Stimulated activated CD4-positive, alpha-beta T cell treated with anti-CD3 and anti-CD28 coated beads, Interleukin-1b, Interleukin-23, amount 100 ng/mL, for 24 hours (primary cell): ENCODE measurements around the gene CLEC14A.

Experiments
- DNase-seq, 4 experiments: peaks; one replicate each; pipeline ENCODE4 v3.0.0-alpha.2; 2020; ENCODE audit warnings: low read depth in 4 of 4, low spot score in 1 of 4

CLEC14A gene

DNA sequence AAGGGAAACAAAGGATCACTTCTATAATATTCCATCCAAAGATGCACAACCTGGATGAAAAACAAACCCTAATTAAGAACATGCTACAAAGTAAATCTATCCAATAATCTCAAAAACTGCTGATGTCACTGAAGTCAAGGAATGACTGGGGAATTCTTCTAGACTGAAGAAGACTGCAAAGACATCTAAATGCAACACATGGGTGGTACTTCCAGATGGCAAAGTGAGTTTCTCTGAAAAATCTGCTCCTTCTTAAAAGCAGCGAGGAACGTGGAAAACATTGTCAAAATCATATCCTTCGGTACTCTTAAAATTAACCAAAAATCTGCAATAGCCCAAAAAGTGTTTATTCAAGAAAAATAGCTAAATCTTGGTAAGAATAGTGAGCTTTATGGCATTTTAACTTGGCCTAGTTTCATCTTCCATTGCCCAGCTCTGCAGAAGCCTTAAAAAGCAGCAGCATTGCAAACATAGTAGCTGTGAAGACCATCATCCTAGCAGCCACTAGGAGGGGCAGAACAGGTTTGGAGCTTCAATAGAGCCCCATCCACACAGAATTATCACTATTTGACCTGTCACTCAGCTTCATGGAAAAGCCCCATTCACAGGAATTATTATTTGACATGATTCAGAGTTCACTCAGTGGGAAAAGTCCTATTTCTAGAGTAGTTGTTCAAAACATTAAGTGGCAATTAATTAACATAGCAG, 7.4 kb downstream of the CLEC14A start:
- no peak for DNase-seq

DNA sequence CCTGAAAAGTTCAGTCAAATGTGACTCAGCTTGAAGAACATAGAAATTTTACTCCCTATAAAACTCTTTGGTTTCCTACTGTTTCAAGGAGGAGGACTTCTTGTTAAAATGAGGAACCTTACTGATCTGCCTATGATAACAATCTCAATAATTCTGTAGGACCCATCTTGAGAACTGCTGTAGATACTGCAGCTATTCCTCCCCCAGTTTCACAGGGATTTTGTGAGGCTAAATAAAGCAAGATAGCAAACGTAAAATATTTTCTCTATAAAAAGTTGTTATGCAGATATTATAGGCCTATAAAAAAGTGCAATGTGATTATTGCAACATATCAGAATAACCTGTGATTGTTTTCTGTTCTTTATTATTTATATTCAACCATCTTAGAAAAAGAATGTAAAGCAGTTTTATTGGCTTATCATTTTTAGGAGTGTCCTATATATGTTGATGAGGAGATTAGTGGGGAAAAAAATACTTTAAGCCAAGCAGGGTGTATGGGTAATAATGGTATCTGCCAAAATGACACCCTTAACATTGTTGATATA, 12.1 kb downstream of the CLEC14A start:
- no peak for DNase-seq

DNA sequence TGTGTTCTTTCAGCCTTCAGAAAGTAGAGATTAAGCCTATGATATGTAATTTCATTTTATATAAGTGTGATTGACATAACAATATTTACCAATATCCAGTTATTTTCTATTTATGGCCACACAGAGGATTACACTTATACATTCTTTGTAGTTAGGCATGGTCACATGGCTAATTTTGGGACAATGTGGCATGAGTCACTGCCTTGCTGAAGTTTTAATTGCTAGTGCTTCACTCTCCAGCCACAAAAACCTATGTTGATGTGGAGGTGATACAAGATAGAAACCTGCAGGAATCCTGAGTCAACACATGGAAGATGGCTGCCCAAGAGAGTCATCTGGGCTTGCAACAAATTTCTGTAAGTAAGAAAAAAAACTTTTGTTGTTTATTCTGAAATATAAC, 17.0 kb downstream of the CLEC14A start:
- DNase-seq = no peak

DNA sequence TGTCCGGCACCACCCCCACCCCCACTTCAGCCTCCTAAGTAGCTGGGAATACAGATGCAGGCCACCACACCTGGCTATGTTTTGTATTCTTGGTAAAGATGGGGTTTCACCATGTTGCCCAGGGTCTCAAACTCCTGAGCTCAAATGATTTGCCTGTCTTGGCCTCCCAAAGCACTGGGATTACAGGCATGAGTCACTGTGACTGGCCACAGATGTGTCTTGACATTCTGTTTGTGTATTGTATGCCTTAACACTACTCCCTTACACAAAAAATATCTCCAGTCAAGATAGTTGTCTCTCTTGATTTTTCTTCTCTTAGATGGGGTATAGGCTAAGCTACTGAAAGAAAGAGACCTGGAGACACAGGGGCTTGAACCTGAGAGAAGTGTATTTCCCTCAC, 17.6 kb downstream of the CLEC14A start:
- DNase-seq = no peak

DNA sequence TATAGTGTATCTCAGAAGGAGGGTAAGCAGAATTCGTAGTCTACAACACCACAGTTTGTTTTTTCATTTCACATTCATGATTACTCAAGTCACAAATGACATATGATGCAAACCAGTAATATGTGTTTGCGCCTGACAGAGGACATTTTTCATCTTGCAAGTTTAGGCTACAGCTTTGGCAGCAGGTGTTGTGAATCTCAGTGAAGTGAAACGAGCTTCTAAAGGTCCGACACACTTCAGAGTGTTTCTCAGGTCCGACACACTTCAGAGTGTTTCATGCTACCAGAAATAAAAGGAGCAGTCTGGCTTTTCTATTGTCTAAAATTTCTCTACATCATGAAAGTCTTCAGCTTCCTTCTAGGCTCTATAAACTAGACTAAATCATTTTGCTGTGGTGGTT, 22.7 kb downstream of the CLEC14A start:
- no peak for DNase-seq

DNA sequence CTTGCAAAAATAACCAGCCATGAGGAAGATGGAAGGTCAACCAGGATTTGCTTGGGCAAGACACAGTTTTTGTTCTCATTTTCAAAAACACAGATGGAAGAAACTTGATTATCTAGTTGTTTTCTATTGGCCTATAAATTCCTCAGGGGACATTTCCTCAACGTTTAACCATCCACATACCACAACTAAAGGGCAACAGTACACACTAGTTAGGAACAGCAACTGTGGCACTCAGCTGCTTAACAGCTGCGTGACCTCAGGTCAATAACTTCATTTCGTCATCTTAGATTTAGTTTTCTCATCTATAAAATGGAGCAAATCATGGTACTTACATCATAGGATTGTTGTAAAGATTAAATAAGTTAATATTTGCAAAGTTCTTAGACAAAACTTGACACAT, 29.5 kb downstream of the CLEC14A start:
- DNase-seq = no peak

DNA sequence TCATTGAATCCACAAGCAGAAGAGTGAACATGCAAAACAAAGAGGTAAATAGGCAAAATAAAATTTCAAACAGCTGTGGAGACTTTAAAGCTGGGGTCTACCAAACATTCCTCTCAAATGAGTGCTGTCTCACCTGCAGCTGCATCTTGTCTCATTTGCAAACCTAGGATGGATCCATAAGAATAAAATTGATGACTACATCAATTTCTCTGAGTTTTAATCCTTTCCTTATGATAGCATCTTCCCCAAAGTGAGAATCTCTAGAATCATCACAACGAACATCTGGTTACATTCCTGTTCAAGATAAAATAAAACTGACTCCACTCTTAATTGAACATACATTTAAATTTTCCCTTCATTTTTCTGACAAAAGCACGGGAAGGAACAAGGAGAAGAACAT, 29.9 kb downstream of the CLEC14A start:
- DNase-seq = no peak

DNA sequence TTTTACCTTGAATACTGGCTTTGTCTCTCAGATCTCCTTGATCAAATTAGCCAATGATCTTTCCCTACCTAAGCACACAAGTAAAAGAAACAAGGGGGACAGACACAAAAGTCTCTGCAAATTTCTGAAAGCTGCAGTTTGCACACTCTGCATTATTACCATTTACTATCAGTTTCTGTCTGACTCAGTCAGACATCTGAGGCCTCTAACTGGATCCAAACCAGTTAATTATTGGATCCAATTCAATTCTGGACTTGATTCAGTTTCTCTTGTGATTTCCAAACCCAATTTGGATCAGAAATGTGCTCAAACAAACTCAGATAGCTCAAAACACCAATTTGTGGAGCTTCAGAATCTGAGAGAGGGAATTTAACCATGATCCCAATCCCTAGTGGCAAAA, 31.6 kb downstream of the CLEC14A start:
- no peak for DNase-seq

DNA sequence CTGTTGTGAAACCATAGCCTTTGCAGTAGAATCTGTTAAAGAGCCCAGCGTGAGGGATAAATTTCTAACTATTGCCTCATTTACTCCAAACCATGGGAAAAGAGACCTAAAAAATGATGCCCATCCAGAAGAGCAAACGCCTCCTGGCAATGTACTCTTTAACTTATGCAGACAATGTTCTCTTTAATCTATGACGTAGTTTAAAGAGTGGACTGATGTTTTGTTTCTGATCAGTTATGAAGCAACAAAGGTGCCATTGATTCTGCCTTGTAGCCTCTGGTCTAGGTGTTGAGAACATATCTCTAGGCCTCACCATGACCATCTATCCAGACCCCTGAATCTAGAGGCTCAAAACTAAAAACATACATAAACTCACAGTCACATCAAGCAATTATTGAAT, 34.8 kb downstream of the CLEC14A start:
- no peak for DNase-seq

DNA sequence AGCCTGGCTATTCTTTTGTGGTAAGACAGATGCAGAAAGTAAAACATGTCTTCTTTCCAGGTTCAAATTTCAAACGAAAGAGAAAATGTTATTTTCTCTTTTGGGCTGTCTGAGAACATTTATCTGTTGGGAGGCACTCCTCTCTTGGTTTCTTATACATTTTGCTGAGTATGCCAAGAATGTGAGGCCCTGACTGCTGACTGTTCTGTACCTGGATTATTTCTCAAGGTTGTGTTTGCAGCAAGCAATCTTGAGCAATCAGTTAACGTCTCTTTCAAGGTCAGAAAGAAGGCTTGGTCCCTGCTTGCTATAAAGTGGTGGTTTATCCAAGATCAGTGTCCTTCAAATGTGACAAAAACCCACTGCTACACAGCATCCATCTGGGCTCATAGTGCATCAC, 38.3 kb downstream of the CLEC14A start:
- no peak for DNase-seq

DNA sequence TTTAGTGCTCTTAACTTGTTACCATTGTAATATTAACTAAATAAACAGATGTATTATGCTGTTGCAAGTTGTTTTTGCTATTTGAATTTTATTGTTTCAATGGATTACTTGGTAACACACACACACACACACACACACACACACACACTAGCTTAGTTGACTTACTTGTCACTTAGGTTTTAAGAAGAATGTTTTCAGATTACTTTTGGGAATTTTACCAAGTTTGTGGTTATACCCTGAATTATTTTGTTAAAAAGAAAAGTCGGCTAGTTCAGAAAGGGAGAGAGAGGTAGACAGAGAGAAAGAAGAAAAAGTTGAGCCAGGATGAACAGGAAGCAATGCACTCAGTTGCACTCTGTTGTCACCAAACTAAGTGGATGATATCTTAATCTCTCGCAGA, 42.9 kb downstream of the CLEC14A start:
- no peak for DNase-seq

DNA sequence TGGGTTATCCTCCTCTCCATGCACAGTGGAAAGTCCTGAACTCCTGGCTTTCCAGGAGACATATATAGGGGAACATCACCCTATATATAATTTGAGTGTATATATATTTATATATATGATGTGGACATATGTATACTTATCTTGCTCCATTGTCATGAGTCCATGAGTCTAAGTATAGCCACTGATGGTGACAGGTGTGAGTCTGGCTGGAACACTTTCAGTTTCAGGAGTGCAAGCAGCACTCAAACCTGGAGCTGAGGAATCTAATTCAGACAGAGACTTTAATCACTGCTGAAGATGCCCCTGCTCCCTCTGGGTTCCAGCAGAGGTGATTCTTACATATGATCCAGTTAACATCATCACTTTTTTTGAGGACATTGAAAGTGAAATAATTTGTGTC, 43.8 kb downstream of the CLEC14A start:
- no peak for DNase-seq

DNA sequence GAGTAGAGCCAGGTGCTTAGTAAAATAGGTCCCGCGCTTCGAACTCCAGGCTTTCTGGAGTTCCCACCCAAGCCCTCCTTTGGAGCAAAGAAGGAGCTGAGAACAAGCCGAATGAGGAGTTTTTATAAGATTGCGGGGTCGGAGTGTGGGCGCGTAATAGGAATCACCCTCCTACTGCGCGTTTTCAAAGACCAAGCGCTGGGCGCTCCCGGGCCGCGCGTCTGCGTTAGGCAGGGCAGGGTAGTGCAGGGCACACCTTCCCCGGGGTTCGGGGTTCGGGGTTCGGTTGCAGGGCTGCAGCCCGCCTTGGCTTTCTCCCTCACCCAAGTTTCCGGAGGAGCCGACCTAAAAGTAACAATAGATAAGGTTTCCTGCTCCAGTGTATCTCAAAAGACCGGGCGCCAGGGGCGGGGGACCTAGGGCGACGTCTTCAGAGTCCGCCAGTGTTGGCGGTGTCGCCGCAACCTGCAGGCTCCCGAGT, 44.6 kb downstream of the CLEC14A start:
- no peak for DNase-seq

DNA sequence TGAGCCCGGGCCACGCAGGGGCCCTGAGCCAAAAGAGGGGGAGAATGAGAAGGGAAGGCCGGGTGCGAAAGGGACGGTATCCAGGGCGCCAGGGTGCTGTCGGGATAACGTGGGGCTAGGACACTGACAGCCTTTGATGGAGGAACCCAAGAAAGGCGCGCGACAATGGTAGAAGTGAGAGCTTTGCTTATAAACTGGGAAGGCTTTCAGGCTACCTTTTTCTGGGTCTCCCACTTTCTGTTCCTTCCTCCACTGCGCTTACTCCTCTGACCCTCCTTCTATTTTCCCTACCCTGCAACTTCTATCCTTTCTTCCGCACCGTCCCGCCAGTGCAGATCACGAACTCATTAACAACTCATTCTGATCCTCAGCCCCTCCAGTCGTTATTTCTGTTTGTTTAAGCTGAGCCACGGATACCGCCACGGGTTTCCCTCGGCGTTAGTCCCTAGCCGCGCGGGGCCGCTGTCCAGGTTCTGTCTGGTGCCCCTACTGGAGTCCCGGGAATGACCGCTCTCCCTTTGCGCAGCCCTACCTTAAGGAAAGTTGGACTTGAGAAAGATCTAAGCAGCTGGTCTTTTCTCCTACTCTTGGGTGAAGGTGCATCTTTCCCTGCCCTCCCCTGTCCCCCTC, 45.2 kb downstream of the CLEC14A start:
- no peak for DNase-seq

DNA sequence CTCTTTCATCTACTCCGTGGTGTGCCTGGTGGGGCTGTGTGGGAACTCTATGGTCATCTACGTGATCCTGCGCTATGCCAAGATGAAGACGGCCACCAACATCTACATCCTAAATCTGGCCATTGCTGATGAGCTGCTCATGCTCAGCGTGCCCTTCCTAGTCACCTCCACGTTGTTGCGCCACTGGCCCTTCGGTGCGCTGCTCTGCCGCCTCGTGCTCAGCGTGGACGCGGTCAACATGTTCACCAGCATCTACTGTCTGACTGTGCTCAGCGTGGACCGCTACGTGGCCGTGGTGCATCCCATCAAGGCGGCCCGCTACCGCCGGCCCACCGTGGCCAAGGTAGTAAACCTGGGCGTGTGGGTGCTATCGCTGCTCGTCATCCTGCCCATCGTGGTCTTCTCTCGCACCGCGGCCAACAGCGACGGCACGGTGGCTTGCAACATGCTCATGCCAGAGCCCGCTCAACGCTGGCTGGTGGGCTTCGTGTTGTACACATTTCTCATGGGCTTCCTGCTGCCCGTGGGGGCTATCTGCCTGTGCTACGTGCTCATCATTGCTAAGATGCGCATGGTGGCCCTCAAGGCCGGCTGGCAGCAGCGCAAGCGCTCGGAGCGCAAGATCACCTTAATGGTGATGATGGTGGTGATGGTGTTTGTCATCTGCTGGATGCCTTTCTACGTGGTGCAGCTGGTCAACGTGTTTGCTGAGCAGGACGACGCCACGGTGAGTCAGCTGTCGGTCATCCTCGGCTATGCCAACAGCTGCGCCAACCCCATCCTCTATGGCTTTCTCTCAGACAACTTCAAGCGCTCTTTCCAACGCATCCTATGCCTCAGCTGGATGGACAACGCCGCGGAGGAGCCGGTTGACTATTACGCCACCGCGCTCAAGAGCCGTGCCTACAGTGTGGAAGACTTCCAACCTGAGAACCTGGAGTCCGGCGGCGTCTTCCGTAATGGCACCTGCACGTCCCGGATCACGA, 46.0 kb downstream of the CLEC14A start:
- DNase-seq = no peak

DNA sequence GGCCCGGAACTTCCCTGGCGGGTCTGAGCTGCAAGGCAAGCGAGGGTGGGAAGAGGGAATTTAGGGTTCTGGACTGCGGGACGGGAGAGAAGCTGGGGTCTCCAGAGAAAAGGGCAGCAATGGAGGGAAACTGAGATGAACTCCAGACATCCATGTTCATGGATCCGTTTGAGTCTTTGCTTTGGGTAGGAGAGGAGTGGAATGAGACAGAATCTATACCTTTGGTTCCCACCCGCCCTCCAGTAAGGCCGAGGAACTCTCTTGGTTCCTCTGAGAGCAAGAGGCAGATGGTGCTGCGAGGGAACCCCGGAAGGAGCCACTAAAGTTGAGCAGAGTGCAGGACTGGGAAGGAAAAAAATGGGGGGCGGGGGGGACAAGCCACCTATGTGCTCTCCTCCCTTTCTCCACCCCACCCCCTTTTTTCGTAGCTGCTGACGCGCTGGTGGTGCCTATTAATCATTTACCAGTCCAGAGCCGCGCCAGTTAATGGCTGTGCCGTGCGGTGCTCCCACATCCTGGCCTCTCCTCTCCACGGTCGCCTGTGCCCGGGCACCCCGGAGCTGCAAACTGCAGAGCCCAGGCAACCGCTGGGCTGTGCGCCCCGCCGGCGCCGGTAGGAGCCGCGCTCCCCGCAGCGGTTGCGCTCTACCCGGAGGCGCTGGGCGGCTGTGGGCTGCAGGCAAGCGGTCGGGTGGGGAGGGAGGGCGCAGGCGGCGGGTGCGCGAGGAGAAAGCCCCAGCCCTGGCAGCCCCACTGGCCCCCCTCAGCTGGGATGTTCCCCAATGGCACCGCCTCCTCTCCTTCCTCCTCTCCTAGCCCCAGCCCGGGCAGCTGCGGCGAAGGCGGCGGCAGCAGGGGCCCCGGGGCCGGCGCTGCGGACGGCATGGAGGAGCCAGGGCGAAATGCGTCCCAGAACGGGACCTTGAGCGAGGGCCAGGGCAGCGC, 47.0 kb downstream of the CLEC14A start:
- DNase-seq = no peak

DNA sequence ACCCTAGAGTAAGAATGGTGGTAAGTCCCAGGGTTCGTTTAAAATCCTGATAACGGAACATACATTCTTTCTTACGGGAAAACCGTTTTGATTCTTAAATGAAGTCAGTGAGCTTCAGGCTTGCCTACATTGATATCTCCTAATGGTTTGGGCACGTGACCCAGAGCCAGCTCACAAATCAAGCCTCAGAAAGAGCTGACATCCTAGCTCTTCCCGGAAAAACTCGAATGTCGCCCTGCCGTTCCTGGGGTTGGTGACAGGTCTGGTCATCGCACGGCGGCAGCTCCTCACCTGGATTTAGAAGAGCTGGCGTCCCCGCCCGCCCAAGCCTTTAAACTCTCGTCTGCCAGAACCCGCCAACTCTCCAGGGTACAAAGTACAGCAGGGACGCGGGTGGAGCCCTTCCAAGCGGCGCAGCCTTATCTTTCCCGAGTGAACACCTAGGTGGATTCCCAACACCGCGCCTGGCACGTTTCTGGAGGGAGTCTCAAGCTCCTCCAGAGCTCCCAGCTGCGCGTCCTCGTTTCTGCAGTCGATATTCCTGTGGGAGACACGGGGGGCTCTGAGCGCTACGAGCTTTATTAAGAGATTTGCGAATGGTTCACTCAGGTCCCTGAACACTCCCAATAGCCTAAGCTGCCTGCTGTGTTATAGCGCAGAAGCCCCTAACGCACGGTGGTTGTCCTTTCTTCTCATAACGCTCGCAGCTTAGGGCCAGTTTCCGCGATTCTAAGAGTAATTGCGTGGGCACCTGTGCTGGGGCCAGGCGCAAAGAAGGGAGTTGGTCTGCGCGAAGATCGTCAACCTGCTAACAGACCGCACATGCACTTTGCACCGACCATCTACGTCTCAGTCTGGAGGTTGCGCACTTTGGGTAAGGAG, 47.9 kb downstream of the CLEC14A start, which contains the start of gene SSTR1:
Gene SSTR1 (plus strand): TSS at position 169 of the 882 bp plus-strand sequence. CDS start 1,486 bp downstream, outside the sequence.
- DNase-seq = no peak

DNA sequence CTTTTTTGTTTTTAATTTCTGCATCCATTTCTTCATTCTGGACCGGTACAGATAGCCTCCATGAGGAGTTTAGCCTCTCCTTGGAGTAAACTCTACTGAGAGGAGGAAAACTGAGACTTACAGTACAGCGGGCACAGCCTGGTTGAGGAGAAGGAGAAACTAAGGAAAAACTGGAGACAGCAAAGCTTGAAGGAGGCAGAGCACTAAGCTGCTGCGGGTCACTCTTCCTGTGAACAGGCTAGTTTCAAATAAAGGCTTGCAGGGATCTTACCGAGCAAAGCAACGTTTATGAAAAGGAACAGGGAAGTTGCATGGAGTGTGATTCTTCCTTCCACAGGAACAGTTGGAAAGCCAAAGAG, 48.5 kb downstream of the CLEC14A start:
- no peak for DNase-seq

DNA sequence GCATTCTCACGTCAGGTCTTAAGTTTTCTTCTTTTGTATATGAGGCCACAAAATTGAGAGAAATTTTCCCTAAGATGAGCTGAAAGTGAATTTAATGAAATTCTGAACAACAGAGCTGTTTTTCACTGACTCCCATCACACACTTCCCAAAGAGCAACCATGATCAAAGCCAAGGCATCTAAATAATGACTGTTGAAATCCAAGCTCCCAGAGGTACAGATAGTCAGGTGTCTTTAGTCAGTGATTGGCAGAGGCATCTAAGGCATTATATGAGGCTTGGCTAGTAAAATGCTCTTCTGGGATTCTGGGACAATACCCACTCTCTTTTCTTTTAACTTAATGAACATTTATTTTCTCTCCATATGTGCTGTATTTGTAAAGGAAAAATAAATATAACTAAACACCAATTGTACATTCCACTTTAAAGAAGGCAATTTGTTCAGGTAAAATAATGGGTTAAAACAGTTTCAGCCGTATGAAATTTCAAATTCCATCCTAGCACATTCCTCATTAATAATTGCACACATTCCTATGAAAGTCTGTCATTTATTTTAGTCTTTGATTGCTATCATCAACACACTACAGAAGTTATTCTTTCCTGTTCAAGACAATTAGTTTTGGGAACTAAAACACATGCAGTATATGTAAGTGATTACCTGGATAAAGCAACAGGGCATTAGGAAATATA, 49.1 kb downstream of the CLEC14A start:
- DNase-seq = no peak
